Effector CD4-positive, alpha-beta T cell (primary cell): Measurements from ENCODE around the gene DCTD.

ENCODE experiments used
- DNase-seq: peaks from one replicate; pipeline ENCODE4 v3.0.0-alpha.2; 2020
- total RNA-seq: gene quantifications from one replicate; lab custom pipeline; 2026; lab: John Stamatoyannopoulos, UW

DCTD gene
- 39.6 reads per million, percentile 63 among the genes with 10 or more reads in this experiment for total RNA-seq

GRCh38 chr4:182917182-182918043, at the start of gene DCTD:
Gene DCTD (minus strand): TSS chr4:182917386. CDS start chr4:182915568, 1,818 bp downstream.
- DNase-seq, result peak; percentile 62

DNA sequence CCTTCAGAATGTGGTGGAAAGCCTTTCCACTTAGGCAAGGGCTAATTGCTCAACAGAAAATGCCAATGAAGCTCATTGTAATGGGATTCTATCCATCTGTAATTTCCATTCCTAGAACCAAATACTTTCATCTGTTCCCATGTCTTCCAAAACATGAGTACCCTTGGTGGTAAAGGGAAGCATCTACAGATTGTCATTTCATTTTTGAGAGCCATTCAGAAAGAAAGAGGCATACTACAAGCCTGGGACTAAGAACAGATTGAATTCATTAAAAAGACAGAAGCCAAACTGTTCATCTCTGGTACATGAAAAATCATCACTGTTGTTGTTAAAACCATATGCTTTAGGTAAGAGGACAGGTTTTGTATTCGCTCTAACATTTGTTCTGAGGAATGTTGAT, 43.6 kb upstream of the DCTD start:
- no peak for DNase-seq

DNA sequence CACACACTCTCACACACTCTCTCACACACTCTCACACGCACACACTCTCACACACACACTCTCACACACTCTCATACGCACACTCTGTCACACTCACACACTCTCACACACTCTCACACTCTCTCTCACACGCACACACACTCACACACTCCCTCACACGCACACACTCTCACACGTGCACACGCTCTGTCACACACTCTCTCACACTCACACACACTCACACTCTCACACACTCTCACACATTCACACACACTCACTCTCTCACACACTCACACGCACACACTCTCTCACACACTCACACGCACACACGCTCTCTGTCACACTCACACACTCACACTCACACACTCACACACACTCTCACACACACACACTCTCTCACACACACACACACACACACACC, 43.0 kb upstream of the DCTD start:
- no peak for DNase-seq

DNA sequence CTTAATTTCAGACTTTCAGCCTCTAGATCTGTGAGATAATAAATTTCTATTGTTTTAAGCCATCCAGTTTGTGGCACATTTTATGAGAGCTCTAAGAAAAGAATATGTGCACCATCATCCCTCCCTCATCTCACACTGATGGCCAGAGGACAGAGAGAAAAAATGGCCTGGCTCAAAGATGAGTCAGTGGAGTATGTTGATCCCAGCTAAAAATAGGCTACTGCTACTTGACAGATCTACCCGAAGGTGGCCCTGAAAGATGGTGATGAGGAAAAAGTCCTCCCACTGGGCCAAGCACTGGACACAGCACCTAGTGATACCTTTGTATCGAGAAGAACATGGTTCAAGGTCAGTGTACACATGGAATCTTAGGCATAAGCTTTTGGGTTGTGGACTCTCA, 38.2 kb upstream of the DCTD start:
- DNase-seq, result no peak

DNA sequence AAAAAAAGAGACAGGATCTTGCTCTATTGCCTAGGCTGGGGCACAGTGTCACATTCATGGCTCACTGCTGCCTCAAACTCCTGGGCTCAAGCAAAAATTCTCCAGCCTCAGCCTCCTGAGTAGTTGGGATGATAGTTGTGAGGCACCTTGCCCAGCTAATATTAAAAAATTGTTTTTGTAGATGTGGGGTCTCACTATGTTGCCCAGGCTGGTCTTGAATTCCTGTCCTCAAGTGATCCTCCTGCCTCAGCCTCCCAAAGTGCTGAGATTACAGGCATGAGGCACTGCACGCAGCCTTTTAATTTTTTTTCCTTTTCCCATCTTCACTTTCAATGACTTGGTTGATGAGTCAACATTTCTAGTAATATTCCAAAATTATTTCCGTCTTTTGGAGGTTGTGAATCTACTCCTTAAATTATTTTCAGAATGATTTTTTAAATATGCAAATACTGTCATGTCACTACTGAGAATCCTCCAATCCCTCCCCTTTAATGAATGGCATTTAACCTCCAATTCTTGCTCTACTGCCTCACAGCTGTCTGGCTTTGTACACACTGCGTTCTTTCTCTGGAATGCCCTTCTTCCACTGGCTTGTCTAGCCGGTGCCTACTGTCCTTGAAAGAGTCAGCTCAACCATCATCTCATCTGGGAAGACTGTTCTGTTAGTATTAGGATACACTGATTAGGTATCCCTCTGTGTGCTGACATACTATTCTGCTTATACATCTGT, 27.5 kb upstream of the DCTD start:
- DNase-seq, result no peak

- no peak for DNase-seq
Observed at GRCh38 chr4:182939680-182940079, 22.5 kb upstream of the DCTD start.

DNA sequence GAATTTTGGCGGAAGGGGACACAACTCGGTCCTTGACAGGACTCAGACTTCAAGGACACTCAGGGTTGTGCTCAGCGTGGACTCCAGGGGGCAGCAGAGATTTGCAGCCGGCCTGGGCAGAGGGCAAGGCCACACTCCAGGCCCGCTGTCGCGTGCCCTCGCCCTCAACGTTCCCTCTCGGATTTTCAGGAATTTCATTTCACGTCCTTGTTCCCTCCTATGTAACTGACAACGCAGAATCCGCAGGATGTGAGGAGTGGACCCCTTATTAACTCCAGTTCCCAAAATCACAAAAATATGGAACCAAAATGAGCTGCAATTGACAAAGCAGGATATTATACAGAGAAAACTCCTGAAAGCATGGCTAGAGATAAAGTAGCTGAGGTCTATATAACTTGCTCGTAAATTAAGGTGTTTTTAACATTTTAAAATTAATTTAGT, 21.0 kb upstream of the DCTD start:
- peak; percentile 44 for DNase-seq

- DNase-seq, result no peak
Observed at GRCh38 chr4:182937268-182938204, 20.4 kb upstream of the DCTD start.

DNA sequence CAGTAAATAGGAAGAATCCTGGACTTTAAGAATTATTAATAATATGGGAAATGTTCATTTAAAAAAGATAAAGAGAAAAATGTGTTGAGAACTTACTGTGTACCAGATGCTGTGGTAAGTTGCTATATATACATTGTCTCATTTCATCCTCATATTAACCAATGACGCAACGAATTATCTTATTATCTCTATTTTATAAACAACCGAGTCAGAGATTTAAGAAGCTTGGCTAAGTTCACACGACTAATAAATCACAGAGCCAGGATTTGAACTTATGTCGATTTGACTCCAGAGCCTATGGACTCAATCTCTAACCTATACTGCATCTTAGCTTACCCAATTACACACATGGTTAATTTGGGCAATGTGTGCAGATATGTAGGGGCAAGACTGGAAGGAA, 15.5 kb upstream of the DCTD start:
- no peak for DNase-seq

DNA sequence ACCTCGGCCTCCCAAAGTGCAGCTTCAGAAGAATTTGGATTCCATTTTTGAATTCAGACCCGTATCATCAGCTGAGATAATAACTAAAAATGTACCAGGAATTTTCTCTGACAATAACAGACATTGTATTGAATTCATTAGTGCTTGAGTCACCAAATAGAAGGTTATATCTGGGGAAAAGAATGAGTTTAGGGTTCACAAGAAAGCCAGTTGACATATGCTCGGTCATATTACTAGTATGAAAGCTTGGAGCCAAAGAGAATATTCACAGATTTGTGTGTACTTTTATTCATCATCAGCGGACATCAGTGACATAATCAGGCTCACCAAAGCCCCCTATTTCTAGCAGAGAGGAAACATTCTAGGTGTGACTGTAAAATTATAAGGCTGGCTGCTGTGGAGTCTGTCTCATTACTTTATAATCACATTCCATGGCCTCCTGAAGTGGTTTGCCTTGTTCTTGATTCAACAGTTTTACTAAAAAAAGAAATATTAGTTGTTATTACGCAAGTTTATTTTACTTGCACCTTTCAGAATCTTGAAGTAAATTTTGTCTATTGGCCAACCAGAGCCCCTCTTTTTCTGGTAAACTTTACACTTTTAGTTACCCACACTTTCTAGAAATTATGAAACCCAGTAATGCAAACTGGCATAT, 14.6 kb upstream of the DCTD start:
- no peak for DNase-seq

DNA sequence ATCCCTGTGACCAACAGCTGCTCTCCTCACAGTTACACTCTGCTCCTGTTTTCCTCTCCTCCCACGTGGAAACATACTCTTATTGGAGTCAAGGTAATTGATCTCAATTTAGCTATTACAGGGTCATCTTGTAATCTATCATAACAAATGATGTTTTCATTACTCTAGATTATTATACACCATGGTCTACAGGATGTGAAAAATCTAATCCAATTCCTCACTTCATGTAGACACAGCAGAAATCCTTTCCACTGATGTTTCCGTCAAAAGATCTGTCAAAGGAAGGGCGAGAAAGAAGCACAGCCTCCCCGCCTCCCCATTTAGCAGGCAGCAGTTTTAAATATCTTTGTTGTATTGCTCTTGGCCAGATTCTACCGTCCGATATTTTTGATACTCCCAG, 13.7 kb upstream of the DCTD start:
- no peak for DNase-seq

DNA sequence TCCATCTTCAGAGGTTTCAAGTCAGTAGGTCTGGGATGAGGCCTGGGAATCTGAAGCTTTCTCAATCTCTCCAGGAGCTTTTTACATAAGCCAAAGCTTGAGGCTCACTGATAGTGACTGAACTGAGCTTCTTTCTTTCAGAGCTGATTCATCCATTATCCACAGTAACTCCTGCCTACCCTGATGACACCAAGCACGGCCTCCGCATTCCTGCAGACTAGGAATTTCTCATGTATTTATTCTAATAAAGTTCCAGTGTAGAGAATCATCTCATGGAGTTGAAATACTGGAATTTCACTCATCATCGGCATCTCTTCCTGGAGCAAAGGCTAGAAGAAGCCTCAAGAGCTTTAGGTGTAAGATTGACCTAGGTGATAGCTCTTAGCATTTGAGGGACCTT, 12.1 kb upstream of the DCTD start:
- no peak for DNase-seq

- no peak for DNase-seq
Observed at GRCh38 chr4:182928061-182928460, 10.9 kb upstream of the DCTD start.

DNA sequence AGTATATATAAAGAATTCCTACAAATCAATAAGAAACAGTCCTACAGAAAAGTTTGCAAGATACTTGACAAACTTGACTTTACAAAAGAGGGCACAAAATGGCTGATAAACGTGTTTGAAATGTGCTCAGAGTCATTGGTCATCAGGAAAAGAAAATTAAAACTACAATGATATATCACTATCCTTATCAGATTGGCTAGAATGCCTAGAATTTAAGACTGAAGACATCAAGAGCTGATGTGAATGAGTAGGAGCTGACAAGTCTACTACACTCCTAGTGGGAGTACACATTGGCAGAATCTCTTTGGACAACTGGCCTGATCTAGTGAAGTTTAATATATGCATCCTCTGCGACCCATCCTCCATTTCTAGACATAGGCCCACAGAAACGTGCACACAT, 10.3 kb upstream of the DCTD start:
- no peak for DNase-seq

DNA sequence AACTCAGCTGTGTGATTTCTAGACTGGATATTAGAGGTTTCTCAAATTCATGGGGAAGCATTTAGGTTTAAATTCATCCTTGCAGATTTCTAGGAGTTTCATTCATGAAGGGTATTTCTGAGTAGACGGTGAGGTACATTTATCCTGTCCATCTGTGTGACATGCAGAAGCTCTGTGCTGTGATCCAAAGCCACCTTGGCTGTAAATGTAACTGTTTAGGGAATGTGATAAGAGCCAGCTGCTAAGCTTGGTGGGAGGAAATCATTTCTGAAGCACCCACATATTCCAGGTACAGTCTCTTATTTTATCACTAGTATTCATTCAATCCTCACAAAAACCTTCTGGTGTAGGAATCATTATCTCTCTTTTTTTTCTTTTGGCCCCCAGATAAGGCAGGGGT, 8.7 kb upstream of the DCTD start:
- DNase-seq, result no peak

- peak; percentile 26 for DNase-seq
Observed at GRCh38 chr4:182925298-182925757, 8.1 kb upstream of the DCTD start.

DNA sequence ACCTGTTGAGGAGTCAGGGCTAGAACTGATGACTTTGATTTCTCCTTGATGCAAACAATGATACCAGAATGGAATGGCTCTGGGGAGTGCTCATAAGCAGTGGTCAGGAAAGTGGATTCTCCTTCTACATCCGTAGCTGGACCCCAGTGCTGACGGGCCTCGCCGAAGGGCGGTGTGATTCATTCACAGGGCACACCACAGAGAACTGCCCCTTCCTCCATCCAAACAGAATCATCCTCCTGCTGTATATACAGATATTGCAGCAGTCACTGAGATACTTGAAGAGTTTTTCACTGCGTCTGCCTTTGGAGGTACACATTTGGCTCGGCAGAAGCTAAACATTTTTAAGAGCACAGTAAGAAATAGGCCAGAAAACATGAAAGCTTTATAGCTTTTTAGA, 7.3 kb upstream of the DCTD start:
- DNase-seq, result no peak

DNA sequence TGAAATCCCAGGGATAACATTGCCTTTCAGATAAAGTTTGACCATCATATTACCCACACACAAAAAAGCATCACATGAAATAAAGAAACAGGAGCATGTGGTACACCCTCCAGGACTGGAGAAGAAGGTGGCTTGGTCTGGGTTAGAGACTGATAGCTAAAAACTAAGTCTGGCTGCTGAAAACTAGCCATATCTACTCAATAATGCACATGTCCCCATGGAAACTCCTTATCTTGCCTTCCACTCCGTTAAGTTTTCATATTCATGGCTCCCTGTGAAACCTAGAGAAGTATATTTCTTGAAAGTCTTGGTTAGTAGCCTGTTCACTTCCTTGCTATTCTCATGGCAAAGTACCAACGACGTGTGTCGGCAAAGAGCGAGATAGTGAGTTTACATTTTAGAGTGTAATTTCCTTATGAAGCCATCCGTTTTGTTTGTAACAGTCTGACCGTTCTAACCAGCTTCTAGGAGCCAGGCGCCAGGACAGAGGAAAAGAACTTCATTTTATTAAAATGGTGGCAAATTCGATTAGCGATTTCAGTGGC, 6.7 kb upstream of the DCTD start:
- no peak for DNase-seq

DNA sequence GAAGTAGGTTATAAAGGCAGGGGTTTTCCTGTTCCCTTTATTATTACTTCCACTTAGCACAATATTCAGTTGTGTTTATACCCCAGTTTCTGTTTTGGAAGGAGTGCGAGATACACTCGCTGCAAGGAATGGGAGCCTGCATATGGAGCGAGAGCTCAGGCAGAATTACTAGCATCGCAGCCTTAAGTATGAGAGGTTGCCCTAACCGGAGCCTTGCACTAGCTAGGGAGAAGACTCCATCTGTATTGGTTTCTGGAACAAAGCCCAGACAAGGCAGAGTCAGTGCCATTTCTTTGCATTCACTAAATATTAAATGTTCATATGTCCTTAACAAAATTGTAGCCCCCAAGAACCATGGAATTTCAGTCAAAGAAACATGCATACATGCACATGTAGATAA, 6.2 kb upstream of the DCTD start:
- DNase-seq, result no peak

DNA sequence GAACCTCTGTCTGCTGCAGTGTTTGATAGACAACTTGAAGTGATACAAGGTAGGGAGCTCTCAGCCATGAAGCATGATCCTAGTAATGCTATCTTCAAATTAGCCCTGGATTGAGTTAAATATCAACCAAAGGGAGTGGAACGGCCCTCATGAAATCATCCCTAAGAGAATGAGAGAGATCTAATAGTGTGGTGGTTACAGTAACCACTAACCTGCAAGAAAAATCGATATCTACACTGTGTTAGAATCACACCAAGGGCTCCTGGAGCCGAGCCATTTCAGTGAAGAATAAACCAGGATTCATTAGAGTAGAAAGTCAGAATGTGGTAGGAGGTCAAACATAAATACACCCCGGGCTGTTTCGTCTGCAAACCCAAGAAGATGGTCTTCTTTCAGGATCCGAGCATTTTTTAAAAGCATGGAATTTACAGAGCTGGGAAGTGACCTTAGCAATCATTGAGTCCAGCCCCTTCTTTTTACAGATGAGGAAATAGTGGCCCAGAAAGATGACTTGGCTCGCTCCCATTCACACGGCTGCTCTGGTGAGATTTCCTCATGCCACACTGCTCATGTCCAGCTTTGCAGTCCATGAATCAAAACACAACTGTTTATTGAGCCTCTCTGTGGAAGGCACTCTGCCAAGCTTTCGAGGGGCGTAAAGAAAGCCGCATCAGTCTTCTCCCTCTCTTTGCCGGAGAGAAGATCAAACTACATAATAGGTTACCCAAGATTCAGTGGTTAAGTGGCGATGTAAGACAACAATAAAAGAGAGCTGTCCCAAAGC, 5.5 kb upstream of the DCTD start:
- DNase-seq, result no peak

DNA sequence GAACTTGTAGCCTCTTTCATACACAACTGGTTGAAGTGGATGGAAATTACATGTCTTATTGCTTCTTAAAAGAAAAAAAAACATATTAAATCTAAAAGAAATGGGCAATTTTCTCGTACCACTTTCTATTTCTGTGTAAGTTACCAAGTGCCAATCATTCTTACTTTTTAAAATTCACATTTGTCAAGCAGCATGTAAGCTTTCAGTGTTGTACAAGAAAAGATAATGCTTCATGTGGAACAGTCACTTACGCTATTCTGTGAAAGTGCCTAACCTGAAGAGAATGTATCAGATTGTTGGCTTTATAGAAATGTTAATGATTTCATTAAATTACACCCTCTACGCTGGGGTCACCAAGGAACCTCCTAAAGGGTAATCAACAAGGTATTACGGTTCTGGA, 4.4 kb upstream of the DCTD start:
- no peak for DNase-seq
